GM12878 (cell line): ENCODE measurements around the gene ARMC10.
A peak's percentile ranks its signal among the peaks of the same experiment; 100 is the strongest.

Experiments used
- BRCA1 ChIP-seq: IDR thresholded peaks from 2 replicates; pipeline ENCODE4 v1.6.1; 2011; ENCODE audit warnings: low read depth, low read length, improper control_type of control experiment
- CEBPB ChIP-seq, 2 experiments: fragments of 150-350 bp in 1 of 2; IDR thresholded peaks; 2 replicates each; pipeline ENCODE4 v1.6.1; 2012 to 2014; ENCODE audit warnings: low read depth in 2 of 2, low read length in 2 of 2, borderline replicate concordance in 1 of 2, inconsistent platforms in 1 of 2
- CTCF ChIP-seq, 3 experiments: IDR thresholded peaks in 2 of 3; conservative IDR thresholded peaks in 1 of 3; 2 replicates each; pipeline ENCODE4 v1.5.1; 2011; ENCODE audit warnings: low read depth in 3 of 3, low read length in 3 of 3, mild to moderate bottlenecking in 3 of 3, control low read depth in 2 of 3, moderate library complexity in 2 of 3, inconsistent platforms in 1 of 3, mixed read lengths in 1 of 3; ENCODE audit not compliant: control insufficient read depth in 2 of 3, insufficient read depth in 1 of 3; ENCODE audit errors: extremely low read depth in 1 of 3
- GABPA ChIP-seq: IDR thresholded peaks from 2 replicates; pipeline ENCODE4 v1.6.1; 2014; ENCODE audit warnings: antibody characterized with exemption, low read depth, mild to moderate bottlenecking, inconsistent platforms
- KAT2A ChIP-seq: conservative IDR thresholded peaks from 2 replicates; pipeline ENCODE4 v1.6.1; 2011; ENCODE audit warnings: low read depth, low read length; ENCODE audit not compliant: control insufficient read depth
- NFXL1 ChIP-seq: fragments of 450-650 bp; IDR thresholded peaks from 2 replicates; pipeline ENCODE4 v1.6.1; 2017; ENCODE audit warnings: antibody characterized with exemption, mild to moderate bottlenecking, borderline replicate concordance
- POLR2A ChIP-seq: IDR thresholded peaks from 2 replicates; pipeline ENCODE4 v1.6.1; 2011; ENCODE audit warnings: low read depth, mild to moderate bottlenecking, low read length

DNA sequence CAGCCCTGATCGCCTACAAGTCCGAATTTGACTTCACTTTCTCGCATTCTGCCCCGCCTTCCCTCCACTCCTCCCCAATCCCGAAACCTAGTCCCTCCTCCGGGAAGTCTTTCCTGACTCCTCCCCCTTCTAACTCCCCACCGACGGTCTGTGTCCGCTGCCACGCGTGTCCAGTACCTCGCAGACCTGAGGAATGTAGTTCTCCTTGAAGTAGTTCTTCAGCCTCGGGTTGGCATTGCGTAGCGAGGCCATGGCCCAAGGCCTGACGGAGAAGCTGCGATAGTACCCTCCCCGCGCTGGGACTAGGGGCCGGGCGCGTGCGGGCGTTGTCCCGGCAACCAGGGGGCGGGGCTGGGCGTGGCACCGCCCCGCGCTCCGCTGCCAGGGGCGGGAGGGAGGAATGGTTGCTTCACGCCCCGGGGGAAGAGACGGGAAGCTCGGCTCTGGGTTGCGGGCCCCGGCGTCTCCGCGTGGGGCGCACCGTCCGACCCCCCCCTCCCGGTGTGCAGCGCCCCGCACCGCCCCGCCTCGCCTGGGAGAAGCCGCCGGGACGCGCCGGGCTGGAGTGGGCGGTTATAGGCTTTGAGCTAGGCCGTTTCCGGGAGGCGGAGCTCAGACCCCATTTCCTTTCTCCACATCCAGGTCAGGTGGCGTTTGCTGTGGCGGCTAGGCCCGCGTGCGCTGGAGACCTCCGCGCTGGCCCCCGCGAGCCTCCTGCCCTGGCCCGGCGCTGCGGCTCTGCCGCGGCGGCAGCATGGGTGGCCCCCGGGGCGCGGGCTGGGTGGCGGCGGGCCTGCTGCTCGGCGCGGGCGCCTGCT lies at the start of gene ARMC10, which contains the start of gene FBXL13:
- TF ChIP-seq CEBPB (IDR thresholded peaks at IDR 0.05; ENCODE audit: borderline replicate concordance in 1 of 2, low read depth in 2 of 2, low read length in 2 of 2): 0 out of 4 replicates have a peak, but pooled peaks of 1 of the 2 experiments have one; percentile 20
- TF ChIP-seq POLR2A: peak; percentile 91
- no peak for TF ChIP-seq CTCF (IDR thresholded peaks at IDR 0.05 in 2 of 3, conservative IDR thresholded peaks at IDR 0.05 in 1 of 3; ENCODE audit: control insufficient read depth in 2 of 3, extremely low read depth in 1 of 3, insufficient read depth in 1 of 3, low read depth in 3 of 3, low read length in 3 of 3)
- 0 out of 2 replicates have a peak, but pooled peaks have one; percentile 13 for TF ChIP-seq NFXL1
- no peak for TF ChIP-seq KAT2A
- no peak for TF ChIP-seq BRCA1
- peak; percentile 53; the same call in 1 of the 2 replicates for TF ChIP-seq GABPA
